ENCODE results near the gene SH2D3C.
A peak's percentile ranks its signal among the peaks of the same experiment; 100 is the strongest.
"Not testable (repeated sequence)": the region's sequence is repeated elsewhere in the genome, so short reads cannot be mapped to it uniquely, and the experiment has no call there.

Gene SH2D3C

DNA sequence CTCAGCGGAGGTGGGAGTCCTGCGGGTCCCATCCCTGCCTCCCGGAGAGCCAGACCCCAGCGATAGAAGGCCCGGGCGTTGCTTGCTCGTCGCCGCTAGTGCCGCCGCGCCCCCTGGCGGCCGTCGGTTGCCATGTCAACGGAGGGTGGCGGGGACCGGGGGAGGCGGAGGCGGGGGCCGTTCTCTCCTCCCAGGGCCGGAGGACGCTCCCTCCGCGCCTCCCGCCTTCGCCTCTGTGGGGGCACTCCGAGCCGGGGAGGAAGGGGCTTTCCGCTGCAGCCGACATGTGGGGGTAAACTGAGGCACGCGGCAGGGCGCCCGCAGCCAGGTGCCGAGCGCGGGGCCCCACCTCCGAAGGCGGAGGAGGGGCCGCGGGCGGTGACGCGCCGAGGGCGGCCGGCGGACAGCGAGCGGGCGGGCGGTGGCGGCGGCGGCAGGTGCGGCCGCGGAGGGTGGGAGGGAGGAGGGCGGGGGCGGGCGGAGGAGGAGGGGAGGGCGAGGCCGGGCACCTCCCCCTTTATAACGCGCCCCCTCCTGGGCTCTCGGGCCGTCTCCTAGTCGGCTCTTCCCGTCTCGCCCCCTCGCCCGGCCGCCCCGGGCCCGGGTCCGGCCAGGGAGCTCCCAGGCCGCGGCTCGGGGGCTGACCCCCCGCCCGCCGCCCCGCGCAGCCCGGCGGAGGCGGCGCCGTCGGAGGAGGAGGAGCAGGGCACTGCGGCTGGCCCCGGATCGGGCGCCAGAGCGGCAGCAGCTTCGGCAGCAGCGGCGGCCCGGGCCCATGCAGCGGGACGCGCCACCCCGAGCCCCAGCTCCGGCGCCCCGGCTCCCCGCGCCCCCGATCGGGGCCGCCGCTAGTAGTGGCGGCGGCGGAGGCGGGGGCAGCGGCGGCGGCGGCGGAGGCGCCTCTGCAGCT, 6.8 kb upstream of the SH2D3C start:
- in situ Hi-C loops (cut with MboI; ENCODE audit: low pct_unique_long_range_greater_than_20kb, low sequenced_read_pairs, unreplicated experiment) = loop anchor here (10.0 kb wide), 1 partner anchor 130 kb away; the partner anchor contains the start of gene ST6GALNAC4
- peak; percentile 83 for TF ChIP-seq CTCF (IDR thresholded peaks at IDR 0.05; ENCODE audit: extremely low read depth, insufficient read depth, missing control alignments)
- peak; percentile 94 for DNase-seq (ENCODE audit: low spot score)

GRCh38 chr9:127783111-127784008, 4.9 kb upstream of the SH2D3C start:
- in situ Hi-C loops (cut with MboI; ENCODE audit: low pct_unique_long_range_greater_than_20kb, low sequenced_read_pairs, unreplicated experiment) = loop anchor here (10.0 kb wide), 1 partner anchor 131 kb away; the partner anchor contains the start of gene ST6GALNAC4
- peak; percentile 66 for DNase-seq (ENCODE audit: low spot score)
- no peak for TF ChIP-seq CTCF (IDR thresholded peaks at IDR 0.05; ENCODE audit: extremely low read depth, insufficient read depth, missing control alignments)

- in situ Hi-C loops (cut with MboI; ENCODE audit: low pct_unique_long_range_greater_than_20kb, low sequenced_read_pairs, unreplicated experiment) = loop anchor here (10.0 kb wide), 1 partner anchor 133 kb away; the partner anchor contains the start of gene ST6GALNAC4
- no peak for DNase-seq (ENCODE audit: low spot score)
- no peak for TF ChIP-seq CTCF (IDR thresholded peaks at IDR 0.05; ENCODE audit: extremely low read depth, insufficient read depth, missing control alignments)
Observed at GRCh38 chr9:127781806-127782205, 3.3 kb upstream of the SH2D3C start.

DNA sequence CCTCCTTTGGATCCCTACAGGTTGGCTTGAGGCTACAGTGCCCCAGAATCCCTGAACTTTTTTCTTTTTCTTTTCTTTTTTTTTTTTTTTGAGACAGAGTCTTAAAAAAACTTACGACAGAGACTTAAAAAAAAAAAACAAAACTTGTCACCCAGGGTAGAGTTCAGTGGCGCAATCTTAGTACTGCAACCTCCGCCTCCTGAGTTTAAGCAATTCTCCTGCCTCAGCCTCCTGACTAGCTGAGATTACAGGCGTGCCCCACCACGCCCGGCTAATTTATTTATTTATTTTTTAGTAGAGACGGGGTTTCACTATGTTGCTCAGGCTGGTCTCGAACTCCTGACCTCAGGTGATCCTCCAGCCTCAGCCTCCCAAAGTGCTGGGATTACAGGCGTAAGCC, 2.4 kb upstream of the SH2D3C start:
- in situ Hi-C loops (cut with MboI; ENCODE audit: low pct_unique_long_range_greater_than_20kb, low sequenced_read_pairs, unreplicated experiment) = loop anchor here (10.0 kb wide), 1 partner anchor 134 kb away; the partner anchor contains the start of gene ST6GALNAC4

DNA sequence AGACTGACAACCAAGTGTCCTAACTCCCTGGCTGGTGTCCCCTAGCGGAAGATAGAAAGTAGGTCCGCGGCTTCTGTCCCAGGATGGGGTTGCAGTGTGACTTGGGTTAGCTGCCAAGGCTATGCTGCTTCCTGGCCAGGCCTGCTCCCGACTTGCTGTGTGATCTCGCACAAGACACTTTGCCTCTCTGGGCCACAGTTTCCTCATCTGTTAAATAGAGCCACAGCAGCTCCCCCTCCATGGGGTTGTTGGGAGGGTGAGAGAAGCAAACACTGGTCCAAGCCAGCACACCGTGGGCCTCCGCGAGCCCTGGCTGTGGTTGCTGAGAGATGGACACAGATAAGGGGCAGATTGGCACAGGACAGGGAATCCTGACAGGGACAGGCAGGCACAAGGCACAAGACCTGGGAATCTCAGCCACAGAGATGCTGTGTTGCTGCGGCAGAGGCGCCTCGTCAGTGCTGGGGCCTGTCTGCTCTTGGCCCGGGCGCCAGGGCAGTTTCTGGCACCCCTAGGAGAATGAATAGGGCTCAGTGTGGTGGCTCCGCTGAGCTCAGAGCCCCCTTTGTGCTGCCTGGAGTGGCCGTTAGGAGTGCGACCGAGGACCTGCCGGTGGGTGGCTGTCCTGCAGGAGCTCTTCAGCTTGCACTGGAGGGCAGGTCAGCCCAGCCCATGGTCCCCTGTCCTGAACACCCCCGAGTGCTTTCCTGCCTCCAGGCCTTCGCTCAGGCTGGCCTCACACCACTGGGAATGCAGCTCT, 1.8 kb upstream of the SH2D3C start:
- in situ Hi-C loops (cut with MboI; ENCODE audit: low pct_unique_long_range_greater_than_20kb, low sequenced_read_pairs, unreplicated experiment) = loop anchor here (10.0 kb wide), 1 partner anchor 134 kb away; the partner anchor contains the start of gene ST6GALNAC4
- no peak for DNase-seq (ENCODE audit: low spot score)
- TF ChIP-seq CTCF (IDR thresholded peaks at IDR 0.05; ENCODE audit: extremely low read depth, insufficient read depth, missing control alignments) = no peak

More for the DNA sequence above, 2.4 kb upstream of the SH2D3C start:
- DNase-seq (ENCODE audit: low spot score) = not testable (repeated sequence)

DNA sequence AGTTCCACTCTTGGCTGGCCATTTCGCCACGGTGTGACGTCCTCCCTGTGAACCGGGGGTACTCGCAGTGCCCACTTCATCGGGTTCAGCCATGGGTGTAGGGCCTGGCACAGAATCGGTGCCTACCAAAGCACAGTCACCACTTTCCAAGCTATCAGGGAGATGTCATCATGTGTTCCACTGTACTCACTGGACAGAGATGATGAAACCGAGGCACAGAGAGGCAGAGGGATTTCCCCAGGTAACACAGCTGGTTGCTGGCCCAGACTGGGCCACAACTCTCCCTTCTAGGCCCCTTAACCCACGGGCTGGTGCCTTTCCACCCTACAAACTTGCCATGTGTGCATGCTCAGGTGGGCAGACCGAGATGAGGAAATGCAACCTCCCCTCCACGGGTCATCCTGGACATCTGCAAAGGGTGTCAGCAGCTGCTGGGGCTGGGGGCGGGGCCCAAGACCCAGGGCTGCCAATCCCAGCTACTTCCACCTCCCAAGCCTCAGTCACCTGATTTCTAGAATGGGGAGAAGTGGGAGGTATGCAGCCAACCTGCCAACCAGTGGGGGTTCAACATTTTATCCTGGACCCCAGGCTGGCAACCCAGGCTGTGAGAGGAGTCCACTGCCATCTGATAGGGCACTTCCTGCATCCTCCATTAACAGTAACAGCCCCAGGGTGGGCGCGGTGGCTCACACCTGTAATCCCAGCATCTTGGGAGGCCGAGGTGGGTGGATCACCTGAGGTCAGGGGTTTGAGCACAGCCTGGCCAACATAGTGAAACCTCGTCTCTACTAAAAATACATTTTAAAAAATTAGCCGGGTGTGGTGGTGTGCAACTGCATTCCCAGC, 893 bp upstream of the SH2D3C start:
- in situ Hi-C loops (cut with MboI; ENCODE audit: low pct_unique_long_range_greater_than_20kb, low sequenced_read_pairs, unreplicated experiment) = no loop called here
- no peak for TF ChIP-seq CTCF (IDR thresholded peaks at IDR 0.05; ENCODE audit: extremely low read depth, insufficient read depth, missing control alignments)
- DNase-seq (ENCODE audit: low spot score) = peak; percentile 68

Measured in GM13977 (cell line).